NT2/D1 (cell line): ENCODE results near the gene TPPP3.

Experiments
- SUZ12 ChIP-seq: IDR thresholded peaks from 2 replicates; pipeline ENCODE4 v1.6.1; 2011; ENCODE audit not compliant: insufficient read length, insufficient read depth; ENCODE audit errors: extremely low read depth
- YY1 ChIP-seq: IDR thresholded peaks from 2 replicates; pipeline ENCODE4 v1.6.1; 2011; ENCODE audit not compliant: insufficient read length, insufficient read depth
- ZNF274 ChIP-seq: IDR thresholded peaks from 2 replicates; pipeline ENCODE4 v1.6.1; 2011; ENCODE audit warnings: mild to moderate bottlenecking, low read depth, low read length

DNA sequence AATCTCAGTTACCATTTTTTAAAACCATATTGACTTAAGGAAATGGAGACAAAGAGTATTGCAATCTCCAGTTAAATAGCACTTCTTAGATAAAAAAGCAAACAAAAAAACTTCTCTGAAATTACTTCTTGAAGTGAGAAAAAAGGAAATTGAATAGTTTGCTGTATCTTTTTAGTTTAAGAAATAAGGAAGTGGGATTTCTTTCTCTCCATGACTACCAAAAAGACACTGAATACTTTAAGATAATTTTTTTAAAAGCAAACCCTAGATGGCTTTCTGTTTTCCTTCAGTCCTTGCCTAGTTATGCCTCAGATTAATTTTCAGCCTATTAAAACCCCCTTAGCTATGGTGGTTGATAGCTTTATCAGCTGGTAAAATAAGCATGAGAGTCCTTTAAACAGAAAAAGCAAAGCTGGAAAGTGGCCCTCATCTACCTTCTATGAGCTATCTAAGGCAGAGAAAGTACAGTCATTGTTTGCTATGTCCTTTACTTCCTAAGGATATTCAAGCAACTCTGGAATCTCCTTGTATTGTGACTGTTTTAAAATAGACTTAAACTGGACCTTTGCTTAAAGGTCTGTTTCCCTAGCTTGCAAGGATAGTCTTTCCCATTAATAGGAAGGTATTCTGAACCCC is 28.6 kb downstream of the TPPP3 start:
- no peak for TF ChIP-seq YY1
- no peak for TF ChIP-seq SUZ12
- no peak for TF ChIP-seq ZNF274
